Natural killer cell (primary cell): ENCODE data around the gene TTC21B. TPM values are rescaled to one million over a fixed set of nuclear protein-coding genes. Genes with fewer than 3 reads are reported as not detected.

Experiments used
- ATAC-seq, 3 donors: fragments of 150-1000 bp in 2 of 3; fragments of 200-7000 bp in 1 of 3; cut with Tn5 transposase; 1 replicate in 1 of 3; 2 replicates in 2 of 3; pipeline ENCODE4 v1.10.0; 2021; ENCODE audit warnings: mild to moderate bottlenecking in 2 of 3, moderate library complexity in 2 of 3
- DNase-seq, 2 donors: peaks; one replicate each; pipeline versions ENCODE4 v3.0.0 to v3.0.0-alpha.2; 2013 to 2021; ENCODE audit warnings: mixed read lengths in 1 of 2
- H3K27ac ChIP-seq: one replicate; pipeline ENCODE4 v1.5.1; 2013; ENCODE audit warnings: mild to moderate bottlenecking, low read length
- H3K27me3 ChIP-seq: one replicate; pipeline ENCODE4 v1.6.1; 2013; ENCODE audit warnings: low read length; ENCODE audit not compliant: control insufficient read depth, insufficient read depth
- H3K36me3 ChIP-seq: one replicate; pipeline ENCODE4 v1.6.1; 2013; ENCODE audit warnings: low read length; ENCODE audit not compliant: control insufficient read depth, insufficient read depth
- H3K4me1 ChIP-seq: one replicate; pipeline ENCODE4 v1.6.1; 2013; ENCODE audit warnings: low read length; ENCODE audit not compliant: control insufficient read depth, insufficient read depth
- H3K4me3 ChIP-seq: one replicate; pipeline ENCODE4 v1.5.1; 2013; ENCODE audit warnings: low read length
- H3K9me3 ChIP-seq: one replicate; pipeline ENCODE4 v1.6.1; 2013; ENCODE audit warnings: low read length; ENCODE audit not compliant: control insufficient read depth, insufficient read depth
- H3K27ac Mint-ChIP-seq, 2 donors: one replicate each; pipeline ENCODE4 v1.8.0; 2022; ENCODE audit warnings: mild to moderate bottlenecking in 2 of 2, mixed read lengths in 2 of 2, moderate library complexity in 1 of 2
- H3K27me3 Mint-ChIP-seq, 2 donors: one replicate each; pipeline ENCODE4 v1.8.0; 2022; ENCODE audit warnings: low read depth in 2 of 2, mixed read lengths in 2 of 2
- H3K36me3 Mint-ChIP-seq: one replicate; pipeline ENCODE4 v1.8.0; 2022; ENCODE audit warnings: mixed read lengths
- H3K4me1 Mint-ChIP-seq, 2 donors: one replicate each; pipeline ENCODE4 v1.8.0; 2022; ENCODE audit warnings: mixed read lengths in 2 of 2
- H3K4me3 Mint-ChIP-seq: one replicate; pipeline ENCODE4 v1.8.0; 2022; ENCODE audit warnings: mild to moderate bottlenecking, moderate library complexity, mixed read lengths
- H3K9me3 Mint-ChIP-seq, 2 donors: one replicate each; pipeline ENCODE4 v1.8.0; 2022; ENCODE audit warnings: mixed read lengths in 2 of 2
- CTCF ChIP-seq: fragments of 200-600 bp; IDR thresholded peaks from one replicate; pipeline ENCODE4 v1.8.0; 2022; ENCODE audit warnings: antibody characterized with exemption
- WGBS: methylation state at CpG from one replicate; pipeline ENCODE4 v1.1.7; 2013; ENCODE audit warnings: missing lambda C conversion rate; ENCODE audit not compliant: insufficient coverage; 5-methylcytosine and 5-hydroxymethylcytosine counted together
- intact Hi-C: fragments of 100-400 bp; cut with micrococcal nuclease; formaldehyde crosslinking; loops from one replicate; pipeline ENCODE4 v1.14.2; 2022
- total RNA-seq, 4 donors: library from RNA; stranded (reverse); fragments of 120-200 nt in 1 of 4; gene quantifications; one replicate each; pipeline versions ENCODE4 v1.2.3 to v1.2.4, GENCODE V29; 2013 to 2022

TTC21B gene
- total RNA-seq, 3 donors from 2014 or later (not counting 1 experiment from before 2014, with no cell fraction given) = 31.7 to 40.1 (median 34.3) TPM

GRCh38 chr2:165895974-165896373 is 57.6 kb downstream of the TTC21B start:
- H3K9me3 Mint-ChIP-seq = no peaks in the 10 kb centered on the region
- H3K4me1 ChIP-seq = no peaks in the 10 kb centered on the region
- H3K4me1 Mint-ChIP-seq = no peaks in the 10 kb centered on the region
- H3K27me3 ChIP-seq = no peaks in the 10 kb centered on the region
- H3K27ac Mint-ChIP-seq = no peak overlapping the region
- no peak for TF ChIP-seq CTCF
- no peak overlapping the region for H3K4me3 Mint-ChIP-seq
- no peaks in the 10 kb centered on the region for H3K9me3 ChIP-seq
- ATAC-seq (no peak), DNase-seq (no peak)
- 100% methylated on average over 1 of the region's 1 CpG for WGBS
- H3K36me3 ChIP-seq = peaks cover 54% of the 10 kb centered on the region
- no peak overlapping the region for H3K4me3 ChIP-seq
- H3K27me3 Mint-ChIP-seq = no peaks in the 10 kb centered on the region
- intact Hi-C loops = no loop called here
- peaks cover 32% of the 10 kb centered on the region for H3K36me3 Mint-ChIP-seq
- H3K27ac ChIP-seq = no peak overlapping the region

GRCh38 chr2:165893556-165893955 is 60.0 kb downstream of the TTC21B start:
- Histone ChIP-seq H3K4me1 (no peaks in the 10 kb centered on the region), H3K27ac (no peak overlapping the region), H3K36me3 (peaks cover 53% of the 10 kb centered on the region), H3K27me3 (no peaks in the 10 kb centered on the region), H3K9me3 (no peaks in the 10 kb centered on the region), H3K4me3 (no peak overlapping the region)
- TF ChIP-seq CTCF = no peak
- ATAC-seq = no peak
- intact Hi-C loops = no loop called here
- Mint-ChIP-seq H3K27me3 (no peaks in the 10 kb centered on the region), H3K4me3 (no peak overlapping the region), H3K9me3 (no peaks in the 10 kb centered on the region), H3K36me3 (peaks cover 43% of the 10 kb centered on the region), H3K4me1 (no peaks in the 10 kb centered on the region), H3K27ac (no peak overlapping the region)
- WGBS = 100% methylated on average over 2 of the region's 4 CpGs
- DNase-seq = no peak

- H3K9me3 ChIP-seq = no peaks in the 10 kb centered on the region
- intact Hi-C loops = no loop called here
- H3K4me1 ChIP-seq = no peaks in the 10 kb centered on the region
- TF ChIP-seq CTCF = no peak
- Mint-ChIP-seq H3K9me3 (no peaks in the 10 kb centered on the region), H3K4me3 (no peak overlapping the region), H3K36me3 (peaks cover 33% of the 10 kb centered on the region), H3K4me1 (no peaks in the 10 kb centered on the region), H3K27me3 (no peaks in the 10 kb centered on the region), H3K27ac (no peak overlapping the region)
- no peak overlapping the region for H3K4me3 ChIP-seq
- no peak overlapping the region for H3K27ac ChIP-seq
- H3K27me3 ChIP-seq = no peaks in the 10 kb centered on the region
- H3K36me3 ChIP-seq = peaks cover 43% of the 10 kb centered on the region
- WGBS = 92% methylated on average over 5 of the region's 6 CpGs
- DNase-seq (no peak), ATAC-seq (no peak)
These were observed 61.0 kb downstream of the TTC21B start for GRCh38 chr2:165892526-165892925.

GRCh38 chr2:165891943-165892342 is 61.6 kb downstream of the TTC21B start:
- H3K27me3 ChIP-seq = no peaks in the 10 kb centered on the region
- WGBS = no CpG with 5 or more reads among the region's 2 CpGs
- peaks cover 41% of the 10 kb centered on the region for H3K36me3 ChIP-seq
- H3K27ac ChIP-seq = no peak overlapping the region
- Mint-ChIP-seq H3K4me1 (no peaks in the 10 kb centered on the region), H3K9me3 (no peaks in the 10 kb centered on the region), H3K27me3 (no peaks in the 10 kb centered on the region), H3K4me3 (no peak overlapping the region), H3K36me3 (peaks cover 32% of the 10 kb centered on the region), H3K27ac (no peak overlapping the region)
- no peaks in the 10 kb centered on the region for H3K4me1 ChIP-seq
- intact Hi-C loops = no loop called here
- no peak for TF ChIP-seq CTCF
- no peak for DNase-seq
- H3K9me3 ChIP-seq = no peaks in the 10 kb centered on the region
- H3K4me3 ChIP-seq = no peak overlapping the region
- ATAC-seq = no peak
